H7 (cell line): ENCODE measurements around the gene IL22RA2. TPM values are rescaled to one million over a fixed set of nuclear protein-coding genes. Genes with fewer than 3 reads are reported as not detected.

Experiments
- DNase-seq: peaks from one replicate; pipeline ENCODE4 v3.0.0; 2012
- H3K27me3 ChIP-seq: 2 replicates; pipeline ENCODE4 v1.6.0; 2011; ENCODE audit warnings: mild to moderate bottlenecking, low read length; ENCODE audit not compliant: control insufficient read depth, insufficient read depth
- H3K36me3 ChIP-seq: replicated peaks from 2 replicates; pipeline ENCODE4 v1.5.1; 2011; ENCODE audit warnings: low read length; ENCODE audit not compliant: control insufficient read depth, insufficient read depth
- H3K4me3 ChIP-seq: 2 replicates; pipeline ENCODE4 v1.5.1; 2011; ENCODE audit warnings: low read depth, mild to moderate bottlenecking, control low read depth, low read length, moderate library complexity; ENCODE audit not compliant: insufficient read depth
- total RNA-seq: library from RNA; depleted of rRNA; stranded (reverse); fragments of >200 nt; shearing (Covaris generic); gene quantifications from 2 replicates; pipeline ENCODE4 v1.2.3, GENCODE V29; 2014

IL22RA2 gene
- total RNA-seq, 1 experiment from 2014 or later: not detected

DNA sequence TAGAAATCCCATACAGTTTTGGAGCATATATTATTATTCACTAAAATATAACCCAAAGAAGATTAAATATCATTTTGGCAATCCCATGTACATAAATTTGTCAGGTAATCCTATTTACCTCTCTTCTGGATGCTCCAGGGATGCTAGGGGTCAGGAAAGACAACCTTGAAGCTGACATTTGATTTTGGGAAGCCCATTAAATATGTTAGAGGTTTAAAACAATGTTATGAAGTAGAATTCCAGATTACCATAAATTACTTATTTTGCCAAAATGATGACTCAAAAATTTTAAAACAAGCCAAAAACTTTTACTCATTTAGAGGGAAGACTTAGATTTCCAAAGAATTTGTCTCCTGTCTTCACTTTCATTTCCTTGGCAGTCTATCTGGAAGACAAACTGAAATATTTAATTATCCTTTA lies 9.2 kb upstream of the IL22RA2 start:
- H3K4me3 ChIP-seq: no peak overlapping the region
- no peaks in the 10 kb centered on the region for H3K27me3 ChIP-seq
- DNase-seq: no peak
- no peaks in the 10 kb centered on the region for H3K36me3 ChIP-seq

GRCh38 chr6:137181891-137182653 lies 8.6 kb upstream of the IL22RA2 start:
- Histone ChIP-seq H3K4me3 (no peak overlapping the region), H3K27me3 (no peaks in the 10 kb centered on the region), H3K36me3 (no peaks in the 10 kb centered on the region)
- DNase-seq: no peak

GRCh38 chr6:137177611-137178010 lies 4.2 kb upstream of the IL22RA2 start:
- Histone ChIP-seq H3K4me3 (no peak overlapping the region), H3K36me3 (no peaks in the 10 kb centered on the region), H3K27me3 (no peaks in the 10 kb centered on the region)
- DNase-seq: no peak

DNA sequence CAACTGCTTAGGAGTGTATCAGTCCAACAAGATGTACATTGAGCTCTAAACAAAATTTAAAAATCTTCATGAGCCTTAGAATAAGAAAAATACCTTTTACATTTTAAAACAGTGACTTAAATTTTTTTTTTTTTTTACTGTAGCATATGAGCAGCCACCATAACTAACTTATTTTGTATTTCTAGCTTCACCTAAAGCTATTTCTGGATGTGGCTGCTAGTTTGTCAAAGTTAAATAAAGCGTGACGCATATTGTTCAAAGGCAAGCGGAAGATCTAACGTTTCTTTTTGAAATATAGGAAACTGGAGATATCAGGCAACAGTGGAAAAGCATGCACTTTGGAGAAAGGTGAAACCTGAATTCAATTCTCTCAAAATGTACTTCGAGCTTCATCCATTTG lies 3.3 kb upstream of the IL22RA2 start:
- no peaks in the 10 kb centered on the region for H3K27me3 ChIP-seq
- DNase-seq: no peak
- no peak overlapping the region for H3K4me3 ChIP-seq
- no peaks in the 10 kb centered on the region for H3K36me3 ChIP-seq

DNA sequence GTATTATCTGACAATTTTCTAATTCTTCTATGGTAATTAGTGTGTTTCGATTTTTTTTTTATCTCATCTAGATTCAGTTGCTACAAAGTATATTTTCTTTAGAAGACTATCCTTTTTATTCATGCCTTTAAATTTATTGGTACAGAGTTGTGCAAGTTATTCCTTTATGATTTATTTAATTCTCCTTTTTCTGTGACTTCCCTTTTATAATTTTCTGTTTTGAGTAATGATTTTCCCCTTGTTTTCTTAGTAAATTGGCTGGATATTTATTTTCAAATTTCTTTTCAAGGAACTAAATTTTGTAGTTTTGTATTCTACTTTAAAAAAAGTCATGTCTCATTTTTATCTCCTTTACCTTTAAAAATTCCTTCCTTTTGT lies 2.4 kb upstream of the IL22RA2 start:
- Histone ChIP-seq H3K27me3 (no peaks in the 10 kb centered on the region), H3K36me3 (no peaks in the 10 kb centered on the region), H3K4me3 (no peak overlapping the region)
- DNase-seq: no peak

GRCh38 chr6:137175157-137175867 lies 1.9 kb upstream of the IL22RA2 start:
- no peak for DNase-seq
- Histone ChIP-seq H3K27me3 (no peaks in the 10 kb centered on the region), H3K4me3 (no peak overlapping the region), H3K36me3 (no peaks in the 10 kb centered on the region)

DNA sequence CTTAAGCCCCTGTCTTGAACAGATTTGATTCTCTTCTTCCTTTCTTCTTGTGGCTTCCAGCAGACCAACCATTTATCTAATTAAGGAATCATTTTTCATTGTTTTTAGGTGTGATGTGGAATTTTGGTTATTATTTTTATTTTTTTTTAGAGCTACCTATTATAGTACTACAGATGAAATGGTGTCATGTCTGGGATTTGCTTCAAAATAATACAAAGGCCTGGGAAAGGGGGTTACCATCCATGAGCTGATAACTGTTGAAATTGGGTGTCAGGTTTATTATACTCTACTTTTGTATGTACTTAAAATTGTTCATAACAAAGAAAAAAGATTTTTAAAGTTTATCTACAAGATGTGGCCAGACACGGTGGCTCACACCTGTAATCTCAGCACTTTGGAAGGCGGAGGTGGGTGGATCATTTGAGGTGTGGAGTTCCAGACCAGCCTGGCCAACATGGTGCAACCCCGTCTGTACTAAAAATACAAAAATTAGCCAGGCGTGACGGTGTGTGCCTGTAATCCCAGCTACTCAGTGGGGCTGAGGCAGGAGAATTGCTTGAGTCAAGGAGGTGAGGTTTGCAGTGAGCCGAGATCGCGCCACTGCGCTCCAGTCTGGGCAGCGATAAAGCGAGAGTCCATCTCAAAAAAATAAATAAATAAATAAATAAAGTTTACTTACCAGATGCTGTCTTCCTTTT lies 561 bp downstream of the IL22RA2 start:
- Histone ChIP-seq H3K27me3 (no peaks in the 10 kb centered on the region), H3K4me3 (no peak overlapping the region), H3K36me3 (no peaks in the 10 kb centered on the region)
- DNase-seq: no peak

DNA sequence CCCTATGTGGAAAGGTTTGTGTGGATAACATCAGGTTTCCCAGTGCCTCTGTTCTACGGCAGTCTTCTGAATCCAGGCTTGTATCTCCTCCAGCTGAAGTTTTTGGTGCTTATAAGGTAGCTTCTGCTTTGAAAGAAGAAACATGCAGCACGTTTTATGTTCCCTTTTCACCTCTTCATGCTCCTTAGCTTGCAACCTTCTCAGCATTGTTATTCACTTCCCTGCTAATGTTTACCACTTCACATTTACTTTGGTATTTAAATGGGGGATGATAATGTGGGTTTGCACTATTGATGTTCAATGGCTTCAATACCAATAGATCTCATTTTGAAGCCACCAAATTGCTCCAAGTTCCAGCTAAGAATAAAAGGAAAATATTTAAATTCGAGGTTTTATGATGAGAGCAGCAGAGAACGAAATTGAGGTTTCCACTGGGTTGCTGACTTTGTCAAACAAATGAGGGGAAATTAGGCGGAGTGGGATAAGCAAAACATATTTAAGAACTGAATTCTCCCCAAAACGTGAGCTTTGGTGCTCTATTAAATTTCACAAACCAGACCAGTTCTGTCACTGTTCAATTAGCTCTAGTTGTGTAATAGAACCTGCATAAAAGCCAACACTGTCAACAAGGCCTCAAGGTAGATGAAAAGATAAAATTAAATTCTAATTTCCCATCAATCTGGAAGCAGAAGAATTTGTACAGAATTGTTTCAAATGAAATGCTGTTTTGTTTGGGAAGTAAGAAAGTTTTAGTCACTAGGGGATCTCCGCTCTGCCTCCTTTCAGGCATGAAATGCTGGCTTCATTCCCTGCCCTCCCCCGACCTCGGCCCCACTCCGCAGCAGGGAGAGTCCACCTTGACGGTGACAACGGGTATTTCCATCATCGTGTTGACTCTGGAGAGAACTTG lies 1.4 kb downstream of the IL22RA2 start:
- peak; percentile 16 for DNase-seq
- no peaks in the 10 kb centered on the region for H3K27me3 ChIP-seq
- H3K4me3 ChIP-seq: no peak overlapping the region
- H3K36me3 ChIP-seq: no peaks in the 10 kb centered on the region

DNA sequence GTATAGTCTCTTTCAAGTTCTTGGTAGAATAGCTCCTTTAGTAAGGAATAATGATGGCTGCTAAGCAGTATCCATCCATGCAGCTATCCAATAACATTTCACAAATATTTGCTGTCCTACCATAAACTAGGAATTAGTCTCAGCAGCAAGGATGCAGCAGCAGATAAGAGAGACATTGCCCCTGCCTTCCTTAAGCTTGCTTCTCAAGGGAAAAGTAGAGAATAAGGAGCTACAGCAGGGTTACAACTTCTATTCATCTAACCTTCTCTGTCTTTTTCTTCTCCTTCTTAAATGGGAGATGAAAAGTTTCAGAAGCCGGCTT lies 2.4 kb downstream of the IL22RA2 start:
- DNase-seq: no peak
- no peaks in the 10 kb centered on the region for H3K27me3 ChIP-seq
- H3K36me3 ChIP-seq: no peaks in the 10 kb centered on the region
- no peak overlapping the region for H3K4me3 ChIP-seq

DNA sequence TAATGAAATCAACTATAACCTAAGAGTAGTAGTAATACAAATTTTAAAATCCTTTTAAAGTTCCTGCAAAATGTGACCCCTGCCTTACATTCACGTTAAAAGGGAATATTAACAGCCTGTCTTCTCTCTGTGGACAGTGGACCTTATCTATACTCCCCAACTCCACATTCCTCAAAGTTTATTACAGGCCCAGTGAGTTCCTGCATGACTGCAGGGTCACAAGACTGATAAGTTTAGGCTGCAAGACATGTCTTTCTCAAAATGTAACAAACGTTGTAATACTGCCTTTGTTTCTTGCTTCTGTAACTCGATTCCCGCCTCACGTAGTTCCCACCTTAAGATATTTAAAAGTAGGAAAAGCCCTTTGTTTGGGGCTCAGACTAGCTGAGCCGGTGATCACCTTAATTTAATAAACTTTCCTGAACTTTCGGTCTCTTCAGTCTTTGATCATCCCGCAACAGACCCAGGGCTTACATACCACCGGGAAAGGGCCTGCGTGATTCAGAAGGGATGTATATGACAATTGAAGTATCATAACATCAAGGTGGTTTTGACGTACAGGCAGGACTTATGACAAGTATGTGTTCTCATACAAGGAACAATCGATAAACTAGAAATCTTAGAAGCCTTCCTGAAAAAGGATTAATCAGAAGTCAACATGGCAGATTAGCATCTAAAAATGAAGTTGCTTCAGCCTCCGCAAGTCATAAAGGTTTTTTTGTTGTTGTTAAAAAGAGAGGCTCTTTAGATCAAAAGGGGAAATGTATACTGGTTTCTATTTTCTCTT lies 3.0 kb downstream of the IL22RA2 start:
- no peak overlapping the region for H3K4me3 ChIP-seq
- DNase-seq: no peak
- no peaks in the 10 kb centered on the region for H3K36me3 ChIP-seq
- H3K27me3 ChIP-seq: no peaks in the 10 kb centered on the region

- Histone ChIP-seq H3K36me3 (no peaks in the 10 kb centered on the region), H3K4me3 (no peak overlapping the region), H3K27me3 (no peaks in the 10 kb centered on the region)
- DNase-seq: no peak
These were observed 5.6 kb downstream of the IL22RA2 start for GRCh38 chr6:137167702-137168377.

DNA sequence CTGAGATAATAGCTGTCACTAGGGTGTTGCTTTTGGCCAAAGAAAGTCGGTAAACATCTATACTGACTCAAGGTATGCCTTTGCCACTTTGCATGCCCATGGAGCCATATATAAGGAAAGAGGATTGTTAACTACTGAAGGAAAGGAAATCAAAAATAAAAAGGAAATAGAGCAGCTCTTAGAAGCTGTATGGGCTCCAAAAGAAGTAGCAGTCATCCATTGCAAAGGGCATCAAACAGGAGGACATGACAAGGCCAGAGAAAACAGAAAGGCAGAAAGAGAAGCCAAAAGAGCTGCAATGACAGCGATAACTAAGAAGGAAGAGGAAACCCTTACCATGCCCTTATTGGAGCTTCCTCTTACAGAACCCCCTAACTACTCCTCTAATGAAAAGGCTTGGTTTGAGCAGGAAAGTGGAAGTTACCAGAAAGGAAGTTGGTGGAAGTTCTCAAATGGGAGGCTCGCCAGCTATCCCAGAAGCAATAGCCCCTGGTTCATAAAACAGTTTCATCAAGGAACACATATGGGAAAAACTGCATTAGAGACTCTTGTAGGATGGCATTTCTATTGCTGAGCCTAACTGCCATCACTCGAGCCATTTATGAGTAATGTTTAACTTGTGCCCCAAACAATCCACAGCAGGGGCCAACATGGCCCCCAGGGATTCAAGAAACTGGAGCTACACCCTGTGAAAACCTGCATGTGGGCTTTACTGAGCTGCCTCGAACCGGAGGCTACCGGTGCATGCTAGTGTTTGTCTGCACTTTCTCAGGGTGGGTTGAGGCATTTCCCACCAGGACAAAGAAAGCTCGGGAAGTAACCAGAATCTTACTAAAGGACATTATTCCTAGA lies 7.0 kb downstream of the IL22RA2 start:
- no peak for DNase-seq
- Histone ChIP-seq H3K36me3 (no peaks in the 10 kb centered on the region), H3K4me3 (no peak overlapping the region), H3K27me3 (no peaks in the 10 kb centered on the region)
